AG09309 (cell line): ENCODE data around the gene UBE2D2.

ENCODE experiments used
- DNase-seq: peaks from one replicate; pipeline ENCODE4 v3.0.0-alpha.2; 2010; ENCODE audit warnings: low read depth
- H3K4me3 ChIP-seq: 2 replicates; pipeline ENCODE4 v1.5.1; 2011; ENCODE audit warnings: mild to moderate bottlenecking, low read depth, low read length, moderate library complexity; ENCODE audit not compliant: control insufficient read depth
- CTCF ChIP-seq: IDR thresholded peaks from 2 replicates; pipeline ENCODE4 v1.5.1; 2011; ENCODE audit warnings: mild to moderate bottlenecking, low read depth, low read length, inconsistent platforms; ENCODE audit not compliant: insufficient read depth, control insufficient read depth; ENCODE audit errors: missing control alignments

Gene UBE2D2

GRCh38 chr5:139638090-139638735, 77.1 kb downstream of the UBE2D2 start:
- peak; percentile 64 for DNase-seq
- no peak for TF ChIP-seq CTCF
- H3K4me3 ChIP-seq, result peak overlapping the region; percentile 48

GRCh38 chr5:139638736-139639618, 77.8 kb downstream of the UBE2D2 start:
- no peak overlapping the region for H3K4me3 ChIP-seq
- DNase-seq, result no peak
- TF ChIP-seq CTCF, result no peak

GRCh38 chr5:139639619-139640380, 78.7 kb downstream of the UBE2D2 start:
- no peak overlapping the region for H3K4me3 ChIP-seq
- TF ChIP-seq CTCF, result no peak
- no peak for DNase-seq

- DNase-seq, result no peak
- TF ChIP-seq CTCF, result no peak
- H3K4me3 ChIP-seq, result no peak overlapping the region
Measured at GRCh38 chr5:139640421-139641115, 79.4 kb downstream of the UBE2D2 start.

- TF ChIP-seq CTCF, result no peak
- no peak overlapping the region for H3K4me3 ChIP-seq
- DNase-seq, result no peak
Measured at GRCh38 chr5:139641116-139642080, 80.3 kb downstream of the UBE2D2 start.

- TF ChIP-seq CTCF, result no peak
- H3K4me3 ChIP-seq, result no peak overlapping the region
- no peak for DNase-seq
Measured at GRCh38 chr5:139642213-139642612, 81.1 kb downstream of the UBE2D2 start.
